NCI-H2196 (cell line): Measurements from ENCODE around the gene ITPK1.

Experiments
- DNase-seq: peaks from one replicate; lab custom pipeline; 2025; ENCODE audit not compliant: unreplicated experiment; lab: John Stamatoyannopoulos, UW

Gene ITPK1

GRCh38 chr14:92958373-92959188 lies 157.1 kb downstream of the ITPK1 start:
- no peak for DNase-seq

GRCh38 chr14:92956961-92957360 lies 158.8 kb downstream of the ITPK1 start:
- no peak for DNase-seq

- DNase-seq, result no peak
Observed at GRCh38 chr14:92955381-92955780, 160.3 kb downstream of the ITPK1 start.

DNA sequence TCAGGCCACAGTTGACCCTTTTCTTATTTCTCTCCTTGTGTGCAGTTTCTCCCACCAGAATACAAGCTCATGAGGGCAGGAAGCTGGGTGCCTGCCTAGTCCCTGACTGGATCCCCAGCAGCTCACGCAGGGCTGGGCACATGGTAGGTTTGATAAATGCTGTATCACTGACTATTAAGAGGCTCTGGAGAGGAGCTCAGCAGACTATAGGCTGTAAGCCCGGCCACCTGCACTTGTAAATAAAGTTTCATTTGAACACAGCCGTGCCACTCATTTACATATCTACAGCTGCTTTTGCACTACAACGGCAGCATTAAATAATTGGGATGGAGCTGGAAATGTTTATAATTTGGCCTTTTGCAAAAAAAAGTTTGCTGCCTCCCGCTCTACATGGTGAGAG lies 160.8 kb downstream of the ITPK1 start:
- no peak for DNase-seq

DNA sequence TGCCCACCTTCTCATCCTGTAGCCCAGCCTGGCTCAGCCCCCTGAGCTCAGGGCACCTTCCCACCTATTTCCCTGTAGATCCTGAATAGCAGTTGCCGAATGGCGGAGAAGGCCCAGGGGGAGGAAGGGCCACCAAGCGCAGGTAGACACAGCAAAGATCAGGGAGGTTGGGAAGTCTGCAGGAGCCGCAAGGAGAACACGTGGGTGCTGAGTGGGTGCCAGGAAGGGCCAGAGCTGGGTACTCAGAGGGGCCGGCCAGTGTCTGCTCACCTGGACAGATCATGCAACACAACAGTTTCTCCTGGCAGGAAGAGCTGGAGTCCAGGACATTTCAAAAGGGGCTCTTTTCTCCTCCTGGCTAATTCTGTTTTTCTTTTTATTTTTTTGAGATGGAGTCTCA lies 162.2 kb downstream of the ITPK1 start:
- no peak for DNase-seq

DNA sequence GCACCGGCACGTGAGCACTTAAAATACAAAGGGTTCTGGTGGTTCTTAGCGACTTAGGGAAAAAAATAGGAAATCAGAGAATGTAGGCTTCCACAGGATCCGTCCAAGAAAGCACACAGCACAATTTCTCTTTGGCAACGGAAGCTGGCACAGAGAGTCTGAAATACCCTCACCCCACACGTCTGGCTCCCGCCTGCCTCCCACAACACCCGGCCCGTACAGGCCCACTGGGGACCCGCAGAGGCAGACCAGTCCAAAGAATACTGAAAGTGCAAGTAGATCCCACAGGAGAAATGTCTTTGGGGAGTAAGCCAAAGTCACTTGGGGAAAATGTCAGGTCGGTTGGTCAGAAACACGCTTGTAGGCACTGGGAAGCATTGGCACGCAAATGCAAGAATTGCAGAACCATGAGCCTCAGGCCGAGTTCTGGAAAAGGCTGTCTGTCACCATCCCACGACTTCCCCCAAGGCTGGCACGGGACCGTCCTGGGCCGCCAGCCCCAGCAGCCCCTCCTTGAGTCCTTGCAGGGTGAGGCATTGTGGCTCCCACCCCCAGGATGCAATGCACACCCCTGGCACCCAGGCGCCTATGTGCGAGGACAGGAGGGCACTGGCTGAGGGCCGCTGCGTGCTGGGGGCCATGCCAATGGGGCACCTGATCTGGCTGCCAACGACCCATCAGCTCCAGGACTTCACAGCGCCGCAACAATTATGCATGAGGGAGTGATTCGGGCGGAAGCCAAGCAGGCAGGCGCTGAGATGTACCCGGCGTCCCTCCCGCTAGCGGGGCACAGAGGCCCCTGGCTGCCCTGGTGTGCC lies 163.0 kb downstream of the ITPK1 start:
- no peak for DNase-seq

DNA sequence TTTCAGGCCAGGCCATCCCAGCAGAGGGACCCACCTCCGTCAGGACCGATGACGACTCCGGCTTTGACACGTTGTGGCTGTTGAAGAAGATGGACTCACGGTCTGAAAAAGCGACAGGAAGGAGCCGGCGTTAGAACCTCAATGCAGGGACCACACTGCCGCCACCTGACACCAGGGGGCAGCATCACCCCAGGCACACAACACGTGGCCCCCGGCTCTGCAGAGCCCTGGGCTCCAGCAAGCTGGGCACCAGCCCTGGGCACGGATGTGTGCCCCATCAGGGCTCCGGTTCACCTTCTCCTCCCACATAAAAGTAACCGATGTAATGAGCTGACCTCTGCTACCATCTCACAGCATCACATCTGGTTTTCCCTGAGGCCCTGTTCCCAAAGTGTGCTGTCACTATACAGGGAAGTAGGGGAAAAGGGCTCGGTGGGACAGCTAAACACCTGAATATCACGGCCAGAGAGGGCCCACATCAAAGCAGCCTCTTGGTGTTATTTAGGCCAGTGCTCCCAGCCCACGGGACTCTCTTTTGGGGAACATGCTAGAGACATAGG lies 163.7 kb downstream of the ITPK1 start:
- peak; percentile 30 for DNase-seq

DNA sequence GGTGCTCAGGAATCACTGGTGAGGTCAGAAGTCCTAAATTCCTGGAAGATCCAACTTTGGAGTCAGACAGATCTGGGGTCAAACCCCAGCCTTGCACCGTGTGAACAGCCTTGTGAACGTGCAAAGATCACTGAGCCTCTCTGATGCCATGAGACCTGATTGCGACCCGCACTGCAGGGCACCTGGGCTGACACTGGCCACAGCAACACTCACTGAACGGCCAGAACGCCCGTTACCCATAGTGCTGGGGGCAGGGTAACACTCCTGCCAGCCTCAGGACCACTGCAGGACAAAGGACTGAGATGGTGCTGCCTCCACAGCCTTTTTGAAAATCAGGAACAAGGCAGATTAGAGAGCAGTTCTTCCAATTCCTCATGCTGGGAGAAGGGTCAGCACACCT lies 164.5 kb downstream of the ITPK1 start:
- DNase-seq, result no peak

- no peak for DNase-seq
Observed at GRCh38 chr14:92950773-92951172, 165.0 kb downstream of the ITPK1 start.

GRCh38 chr14:92950193-92950540 lies 165.6 kb downstream of the ITPK1 start:
- DNase-seq, result no peak

GRCh38 chr14:92949496-92950192 lies 166.1 kb downstream of the ITPK1 start:
- no peak for DNase-seq

- DNase-seq, result no peak
Observed at GRCh38 chr14:92948647-92949046, 167.1 kb downstream of the ITPK1 start.

GRCh38 chr14:92946847-92947545 lies 168.7 kb downstream of the ITPK1 start:
- no peak for DNase-seq

DNA sequence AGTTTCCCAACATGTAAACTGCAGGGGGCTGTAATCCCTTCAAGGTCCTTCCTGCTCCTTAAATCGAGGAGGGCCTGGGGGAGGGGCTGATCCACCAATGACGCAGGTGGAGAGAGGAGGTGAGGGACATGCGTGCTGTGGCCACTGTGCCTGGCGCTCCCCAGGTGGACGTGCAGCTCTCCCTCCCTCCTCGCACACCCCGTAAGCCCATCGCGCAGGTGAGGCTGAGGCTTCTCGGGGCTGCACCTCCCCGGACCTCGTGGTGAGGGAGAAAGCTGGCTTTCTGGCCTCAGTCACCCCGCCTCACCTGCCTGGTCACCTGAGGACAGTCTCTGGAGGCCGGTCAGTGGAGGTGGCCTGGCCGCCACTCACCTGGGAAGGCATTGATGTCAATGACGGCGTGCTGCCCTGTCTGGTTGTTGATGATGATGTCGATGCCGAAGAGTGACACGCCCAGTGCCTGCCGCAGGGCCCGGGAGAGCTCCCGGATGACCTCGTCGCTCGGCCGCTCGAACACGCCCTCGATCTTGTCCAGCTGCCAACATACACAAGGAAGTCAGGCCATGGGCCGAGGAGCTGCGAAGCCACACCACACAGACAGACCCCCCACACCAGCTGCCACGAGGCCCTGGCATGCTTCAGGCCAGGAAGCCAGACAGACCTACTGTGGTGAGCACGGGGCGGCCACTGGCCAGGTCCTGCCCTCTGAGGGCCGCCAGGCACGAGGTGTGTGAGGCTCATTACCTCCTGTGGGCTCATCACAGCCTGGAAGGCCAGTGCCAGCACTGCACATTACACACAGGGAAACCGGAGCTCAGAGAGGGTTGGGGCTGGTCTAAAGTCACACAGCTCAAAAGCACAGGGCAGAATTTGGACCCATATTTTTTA lies 169.5 kb downstream of the ITPK1 start:
- peak; percentile 86 for DNase-seq

DNA sequence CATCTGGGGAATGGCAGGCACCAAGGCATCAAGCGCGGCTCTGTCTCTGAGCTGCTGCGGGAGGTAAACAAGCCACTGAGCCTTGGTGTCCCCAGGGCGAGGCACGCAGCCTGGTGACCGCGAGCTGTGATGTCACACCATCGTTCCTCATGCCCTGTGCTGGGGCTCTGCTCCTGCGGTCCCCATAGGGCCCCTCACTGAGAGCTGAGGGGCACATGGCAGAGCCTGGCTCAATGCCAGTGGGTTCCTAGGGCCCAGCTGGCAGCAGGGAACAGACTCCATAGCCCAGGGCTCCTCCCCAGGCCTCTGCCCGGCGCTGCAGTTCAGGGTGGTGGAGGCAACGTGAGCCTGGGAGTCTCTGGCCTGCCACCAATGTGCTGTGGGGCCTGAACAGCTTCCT lies 170.2 kb downstream of the ITPK1 start:
- no peak for DNase-seq

- DNase-seq, result no peak
Observed at GRCh38 chr14:92944976-92945375, 170.7 kb downstream of the ITPK1 start.

GRCh38 chr14:92943855-92944570 lies 171.7 kb downstream of the ITPK1 start:
- no peak for DNase-seq

DNA sequence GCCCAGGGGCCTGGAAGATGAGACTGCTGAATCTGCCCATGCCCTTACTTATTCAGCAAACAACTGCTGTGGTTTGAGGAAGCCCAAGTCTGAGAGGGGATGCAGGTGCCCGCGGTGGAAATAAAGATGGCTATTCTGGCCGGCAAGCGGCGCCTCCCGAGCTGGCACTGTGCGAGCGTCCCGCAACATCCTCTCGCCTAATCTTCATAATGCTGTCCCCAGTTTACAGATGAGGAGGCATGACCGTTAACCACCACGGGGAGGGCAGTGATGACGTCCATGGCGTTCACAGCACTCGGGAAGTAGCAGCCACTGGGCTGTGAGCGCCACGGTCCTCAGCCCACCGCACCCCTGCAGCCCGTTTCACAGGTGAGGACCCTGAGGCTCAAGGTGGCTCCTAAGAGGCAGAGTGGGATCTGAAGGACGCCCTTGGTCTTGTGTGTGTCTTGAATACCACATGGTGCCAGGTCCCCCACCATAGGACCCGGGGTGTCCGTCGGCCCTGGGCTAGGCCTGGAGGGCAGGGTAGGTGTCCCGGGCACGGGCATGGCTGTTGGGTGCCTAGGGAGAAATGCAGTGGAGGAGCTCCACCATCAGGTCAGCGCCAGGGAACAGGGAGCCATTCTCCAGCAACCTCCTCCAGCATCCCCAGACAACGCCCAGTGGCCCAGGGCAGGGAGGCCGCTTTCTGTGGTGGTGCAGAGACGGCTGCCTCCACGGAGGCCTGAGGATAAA lies 172.6 kb downstream of the ITPK1 start:
- DNase-seq, result no peak

GRCh38 chr14:92942576-92942975 lies 173.1 kb downstream of the ITPK1 start:
- no peak for DNase-seq
